NCI-H2081 treated with DMSO at 0.1 percent for 48 hours (cell line): ENCODE results near the gene CRAT.

Experiments
- DNase-seq: peaks from one replicate; lab custom pipeline; 2025; lab: John Stamatoyannopoulos, UW

The CRAT gene

DNA sequence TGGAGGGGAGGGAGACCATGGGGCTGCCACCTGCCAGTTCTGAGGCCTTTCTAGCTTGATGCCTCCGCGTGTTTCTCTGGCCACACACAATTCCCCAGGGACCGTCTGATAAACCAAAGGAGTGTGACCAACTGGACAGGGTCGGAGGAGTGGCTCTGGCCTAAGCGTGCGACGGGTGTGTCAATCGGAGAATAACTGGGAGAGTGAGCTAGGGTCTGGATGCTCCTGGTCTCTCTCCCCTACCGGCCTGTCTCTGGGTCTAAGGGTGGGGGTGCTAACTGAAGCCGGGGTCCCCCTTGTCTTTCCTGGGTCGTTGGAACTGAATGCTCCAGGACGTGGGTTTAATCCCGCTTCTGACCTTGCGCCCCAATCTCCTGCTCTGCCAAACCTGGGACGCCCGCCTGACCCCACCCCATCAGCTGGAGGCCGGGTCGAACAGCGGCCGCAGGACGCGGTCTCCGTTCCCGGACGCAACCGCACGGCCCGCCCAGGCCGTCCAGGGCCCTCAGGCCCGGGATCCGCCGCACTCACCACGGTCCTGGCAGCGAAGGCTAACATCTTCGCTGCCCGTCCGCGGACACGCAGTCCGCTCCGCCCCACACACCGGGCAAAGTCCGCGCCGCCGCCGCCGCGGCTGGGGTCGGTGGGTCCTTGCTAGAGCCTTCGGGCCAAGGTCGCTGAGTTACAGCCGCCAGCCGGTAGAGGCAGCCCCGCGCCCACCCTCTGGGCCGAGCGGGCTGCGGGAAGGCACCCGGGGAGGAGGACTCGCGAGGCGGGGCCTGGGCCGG is 447 bp downstream of the CRAT start:
- no peak for DNase-seq

DNA sequence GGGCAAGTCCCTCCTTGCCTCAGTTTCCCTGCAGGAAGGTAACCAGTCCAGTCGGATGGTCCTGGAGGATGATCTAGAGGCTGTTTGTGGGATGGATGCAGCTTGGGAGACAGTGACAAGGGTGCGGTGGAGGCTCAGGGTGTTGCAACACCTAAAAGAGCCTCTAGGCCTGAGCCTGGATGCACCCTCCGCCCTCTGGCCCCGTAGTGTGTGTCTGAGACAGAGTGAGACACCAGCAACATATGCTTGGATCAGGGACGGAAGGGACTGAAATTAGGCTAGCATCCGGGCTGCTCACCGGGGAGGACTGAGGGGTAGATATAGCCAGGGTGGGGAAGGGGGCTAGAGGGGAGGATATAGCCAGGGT is 1.1 kb downstream of the CRAT start:
- DNase-seq = no peak

GRCh38 chr9:129108805-129109536 is 1.6 kb downstream of the CRAT start:
- no peak for DNase-seq

GRCh38 chr9:129108083-129108804 is 2.3 kb downstream of the CRAT start:
- no peak for DNase-seq

DNA sequence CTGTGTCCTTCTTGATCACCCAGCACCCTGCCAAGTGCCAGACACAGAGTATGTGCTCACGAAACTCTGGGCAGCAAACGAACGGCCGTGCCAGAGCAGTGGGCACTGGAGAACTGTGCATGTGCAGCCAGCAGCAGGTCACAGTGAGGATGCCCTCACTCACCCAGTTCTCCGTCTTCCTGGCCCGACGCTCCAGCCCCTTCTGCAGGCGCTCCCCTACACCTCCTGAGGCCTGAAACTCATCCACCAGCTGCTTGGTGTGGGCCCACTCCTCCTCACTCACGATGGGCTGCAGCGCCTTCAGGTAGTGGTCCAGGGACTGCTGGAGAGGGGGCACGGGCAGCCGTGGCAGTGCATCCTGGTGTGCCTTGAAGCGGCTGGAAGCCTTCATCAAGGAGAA is 2.9 kb downstream of the CRAT start:
- no peak for DNase-seq

DNA sequence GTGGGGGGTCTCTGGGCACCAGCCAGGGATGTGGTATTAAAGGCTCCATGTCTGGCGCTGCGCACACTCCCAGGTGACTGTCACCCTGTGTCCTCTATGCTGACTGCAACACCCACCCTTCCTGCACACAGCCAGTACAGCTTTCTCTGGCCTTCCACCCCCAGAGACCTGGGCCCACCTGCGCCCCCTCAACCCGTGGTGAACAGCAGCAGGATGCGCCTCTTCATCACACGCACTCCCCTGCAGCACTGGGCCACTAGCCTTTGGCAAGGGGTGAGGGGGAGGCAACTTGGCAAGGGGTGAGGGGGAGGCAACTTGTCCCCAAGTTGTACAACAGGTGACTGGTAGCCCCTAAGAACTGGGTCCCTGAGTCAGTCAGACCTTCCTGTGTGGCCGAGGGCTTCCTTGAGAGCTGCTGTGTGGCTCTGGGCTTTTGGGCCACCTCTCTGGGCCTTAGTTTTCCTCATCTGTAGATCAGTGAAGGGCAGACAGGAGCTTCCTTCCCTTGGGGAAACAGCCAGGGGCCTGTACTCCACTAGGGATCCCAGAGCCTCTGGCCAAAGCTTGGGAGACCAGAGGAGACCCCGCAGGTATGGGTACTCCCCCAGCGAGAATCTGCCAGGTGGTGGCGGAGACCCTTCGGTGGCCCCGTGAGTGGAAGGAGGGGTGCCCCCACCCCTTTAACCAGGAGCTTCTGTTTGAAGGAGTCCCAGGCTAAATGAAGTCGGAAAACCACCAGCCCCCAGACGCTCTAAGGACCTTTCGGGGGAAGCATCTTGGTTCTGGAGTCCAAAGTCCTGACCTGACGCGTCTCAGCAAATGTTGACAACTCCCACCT is 4.5 kb downstream of the CRAT start:
- no peak for DNase-seq

GRCh38 chr9:129104051-129104450 is 6.5 kb downstream of the CRAT start:
- no peak for DNase-seq

- DNase-seq = no peak
Measured at GRCh38 chr9:129103595-129103965, 7.0 kb downstream of the CRAT start.

DNA sequence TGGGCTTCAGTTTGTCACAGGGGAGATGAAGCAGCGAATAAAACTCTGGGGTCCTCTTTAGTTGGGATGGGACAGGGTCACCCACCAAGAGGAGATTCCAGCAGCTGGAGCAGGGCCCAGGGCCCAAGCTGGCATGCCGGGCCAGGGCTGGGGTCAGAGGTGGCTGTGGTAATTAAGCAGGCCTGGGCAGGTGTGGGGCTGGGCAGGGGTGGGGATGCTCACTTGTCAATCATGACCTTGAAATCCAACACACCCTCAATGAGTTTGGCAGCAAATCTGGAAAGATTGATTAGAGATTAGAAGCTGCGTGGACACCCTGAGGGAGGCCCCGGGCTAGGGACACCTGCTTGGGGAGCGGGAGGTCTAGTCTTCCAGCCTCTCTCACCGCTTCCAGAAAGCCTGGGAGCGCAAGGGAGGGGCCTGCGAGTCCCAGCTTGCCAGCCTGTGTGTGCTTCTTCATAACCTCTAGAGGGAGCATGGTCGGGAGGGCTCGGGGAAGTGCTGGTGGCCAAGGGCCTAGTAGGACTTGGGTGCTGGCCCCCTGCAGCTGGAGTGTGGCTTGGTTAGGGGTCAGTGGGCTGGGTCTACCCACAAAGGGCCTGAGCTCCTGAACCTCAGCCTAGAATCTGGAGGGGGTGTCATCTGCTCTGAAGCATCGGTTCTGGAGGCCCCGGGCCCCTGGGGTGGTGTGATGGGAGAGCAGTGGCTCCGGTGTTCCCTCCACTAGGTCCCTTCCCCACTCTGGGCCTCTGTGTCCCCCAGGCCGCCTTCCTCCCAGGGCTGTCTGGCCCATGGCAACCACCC is 7.6 kb downstream of the CRAT start:
- no peak for DNase-seq

DNA sequence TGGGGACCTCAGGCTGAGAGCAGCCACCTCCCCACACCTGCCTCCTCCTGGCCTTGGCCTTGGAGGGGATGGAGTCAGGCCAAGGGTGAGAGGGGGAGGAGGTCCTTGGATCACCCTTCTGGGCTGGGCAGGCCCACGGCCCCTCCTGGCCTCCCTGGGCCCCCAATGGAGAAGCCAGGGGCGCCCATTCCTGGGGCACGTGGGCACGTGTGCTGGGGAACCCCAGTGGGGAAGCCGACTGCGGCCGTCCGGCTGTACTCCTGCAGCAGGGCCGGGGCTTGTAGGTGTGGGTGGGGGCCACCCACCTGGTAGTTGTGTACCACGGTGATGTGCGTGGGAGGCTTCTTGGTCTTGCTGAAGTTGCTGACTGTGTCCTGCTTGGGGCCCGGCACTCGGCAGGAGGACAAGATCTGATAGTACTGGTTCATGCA is 8.5 kb downstream of the CRAT start:
- DNase-seq = no peak

DNA sequence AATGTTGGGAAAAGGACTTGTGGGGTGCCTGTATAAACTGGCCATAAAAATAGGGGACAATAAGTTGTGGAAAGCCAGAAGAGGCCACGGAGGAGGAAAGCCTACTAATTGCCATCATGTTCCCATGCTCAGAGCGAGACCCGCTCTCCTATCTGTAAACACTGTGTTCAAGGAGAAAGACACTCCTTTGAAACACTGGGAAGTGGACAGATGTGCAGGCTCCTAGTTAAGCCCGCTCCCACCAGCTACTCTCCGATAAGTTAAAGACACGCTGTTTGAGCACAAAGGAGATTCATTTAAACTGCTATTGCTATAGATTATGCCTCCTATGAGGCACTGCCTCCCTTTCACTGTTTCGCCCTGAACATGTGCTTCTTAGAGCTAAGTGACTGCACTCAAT is 9.3 kb downstream of the CRAT start:
- DNase-seq = no peak

DNA sequence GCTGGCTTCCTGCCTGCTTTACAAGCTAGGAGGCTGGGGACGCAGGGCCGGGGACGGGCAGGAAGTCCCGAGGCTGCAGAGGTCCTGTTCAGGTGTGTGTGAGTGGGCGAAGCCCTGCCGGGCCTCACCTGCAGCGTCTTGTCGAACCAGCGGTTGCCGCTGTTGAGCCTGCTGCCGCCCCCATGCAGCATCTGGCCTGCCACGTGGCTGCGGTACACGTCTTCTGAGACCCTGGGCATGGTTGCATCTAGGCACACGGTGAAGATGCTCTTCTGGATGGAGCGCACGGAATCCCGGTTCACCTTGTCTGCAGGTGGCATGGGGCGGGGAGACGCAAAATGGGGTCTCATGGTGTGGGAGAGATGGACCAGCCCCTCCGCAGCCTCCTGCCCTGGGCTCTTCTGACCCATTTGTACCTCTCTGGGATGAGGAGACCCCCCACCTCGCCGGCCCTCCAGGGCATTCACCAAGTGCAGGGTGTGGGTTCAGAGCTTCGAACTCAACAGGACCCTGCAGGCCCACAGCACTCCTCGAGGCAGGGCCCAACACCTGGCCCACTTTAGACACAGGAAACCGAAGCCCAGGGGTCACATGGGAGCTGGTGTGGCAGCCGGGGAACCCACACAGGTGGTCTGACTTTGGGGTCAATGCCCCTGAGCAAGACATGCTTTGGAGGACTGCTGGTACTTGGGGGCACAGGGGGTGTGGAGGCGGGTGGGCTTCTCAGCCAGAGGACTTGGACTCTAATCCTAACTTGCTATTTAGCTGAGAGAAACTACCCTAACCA is 10.0 kb downstream of the CRAT start:
- DNase-seq = no peak

- DNase-seq = no peak
Measured at GRCh38 chr9:129098328-129098727, 12.3 kb downstream of the CRAT start.

DNA sequence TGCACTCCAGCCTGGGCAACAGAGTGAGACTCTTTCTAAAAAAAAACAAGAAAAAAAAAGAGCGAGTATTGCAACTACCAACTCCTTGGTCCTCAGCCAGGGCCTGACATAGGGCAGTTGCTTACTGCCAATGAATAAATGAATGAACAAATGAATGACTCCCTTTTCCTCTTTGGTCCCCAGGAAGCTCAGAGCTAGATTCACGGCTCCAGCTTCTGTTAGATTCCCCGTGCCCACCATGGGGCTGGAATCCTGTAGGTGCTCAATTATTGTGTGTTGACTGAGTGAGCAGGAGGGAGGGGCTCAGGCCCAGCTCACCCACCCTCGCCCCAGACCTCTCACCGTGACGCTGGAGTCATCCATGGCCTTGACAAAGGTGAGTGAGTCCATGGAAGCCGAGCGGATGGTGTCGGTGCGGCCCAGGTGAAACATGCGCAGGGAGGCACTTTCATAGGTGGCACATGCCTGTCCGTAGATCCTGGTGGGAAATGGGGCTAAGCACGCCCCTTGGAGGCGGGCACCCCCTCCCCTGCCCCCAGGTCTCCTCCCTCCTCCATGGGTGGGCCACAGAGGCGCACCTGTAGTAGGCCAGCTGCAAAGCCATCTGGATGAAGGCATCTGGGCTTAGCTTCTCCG is 12.8 kb downstream of the CRAT start:
- no peak for DNase-seq

GRCh38 chr9:129095908-129096307 is 14.7 kb downstream of the CRAT start:
- DNase-seq = no peak

GRCh38 chr9:129095170-129095667 is 15.4 kb downstream of the CRAT start:
- no peak for DNase-seq

DNA sequence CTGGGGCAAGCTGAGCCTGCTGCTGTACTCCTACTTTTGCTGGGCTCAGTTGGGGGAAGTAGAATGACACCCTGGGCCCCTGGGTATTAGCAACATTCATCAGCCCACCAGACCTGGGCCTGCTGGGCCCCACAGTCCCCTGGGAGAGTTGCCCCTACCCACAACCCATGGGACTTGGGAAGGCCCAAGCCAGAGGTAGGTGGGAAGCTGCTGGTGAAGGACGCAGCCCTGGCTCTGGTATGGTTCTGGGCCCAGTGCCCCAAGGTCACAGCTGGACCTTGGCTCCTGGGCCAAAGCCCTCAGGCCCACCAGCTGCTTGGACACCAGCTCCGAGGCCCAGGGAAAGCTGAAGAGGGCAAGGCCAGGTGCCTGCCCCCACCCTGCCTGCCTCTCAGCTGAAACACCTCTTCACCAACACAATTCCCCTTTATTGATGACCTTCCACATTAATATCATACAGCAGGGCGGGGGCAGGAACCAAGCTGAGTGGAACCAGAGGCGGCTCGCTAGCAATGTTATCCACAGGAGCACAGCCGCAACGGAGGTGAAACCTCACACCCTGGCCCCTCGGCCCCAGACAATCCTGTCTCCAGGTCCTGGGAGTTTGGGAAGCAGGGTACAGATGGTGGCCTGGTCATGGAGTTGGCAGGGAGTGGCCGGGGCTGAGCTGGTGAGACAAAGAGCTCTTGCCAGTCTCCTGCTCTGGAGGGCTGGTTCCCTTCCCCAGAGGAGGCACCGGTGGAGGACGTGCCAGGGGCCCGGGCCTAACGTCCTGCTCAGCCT is 16.0 kb downstream of the CRAT start:
- DNase-seq = no peak

DNA sequence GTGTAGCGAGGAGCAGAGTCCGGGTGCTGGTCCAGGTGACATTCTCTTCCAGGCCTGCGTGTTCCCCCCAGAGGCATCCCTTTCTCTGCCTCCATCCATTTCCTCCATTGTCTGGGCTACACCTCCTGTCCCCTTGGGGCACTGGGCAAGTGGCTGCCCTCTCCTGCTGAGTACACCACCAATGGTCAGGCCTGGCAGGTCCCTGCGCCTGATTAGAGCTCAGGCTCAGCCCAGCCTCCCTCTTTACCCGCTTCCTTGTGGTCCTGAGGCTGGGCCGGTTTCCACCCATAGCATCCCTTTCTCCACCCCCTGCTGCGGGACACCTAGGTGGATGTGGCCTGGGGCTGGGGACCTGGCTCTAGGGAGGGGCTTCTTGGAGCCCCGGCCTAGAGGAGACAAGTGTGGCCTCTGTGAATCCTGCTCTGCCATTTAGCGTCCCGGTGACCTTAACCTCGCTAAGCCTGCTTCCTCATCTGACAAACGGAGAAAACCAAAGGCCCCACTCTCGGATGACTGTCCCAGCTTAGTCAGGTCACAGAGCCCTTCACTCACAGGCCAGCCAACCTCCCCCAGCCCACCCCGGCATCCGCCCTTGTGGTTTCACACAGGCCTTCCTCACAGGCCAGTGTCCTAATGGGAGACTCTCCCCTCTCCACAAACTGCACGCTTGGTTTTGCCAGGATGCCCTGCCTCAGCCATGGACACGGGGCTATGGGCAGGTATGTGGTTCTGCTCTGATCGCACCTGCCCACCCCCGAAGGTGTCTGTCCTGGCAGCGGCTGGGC is 16.8 kb downstream of the CRAT start:
- DNase-seq = no peak
